NCI-H345 (cell line): ENCODE measurements around the gene FMR1.

Experiments used
- DNase-seq: peaks from one replicate; lab custom pipeline; 2025; lab: John Stamatoyannopoulos, UW

The FMR1 gene

GRCh38 chrX:147911192-147912022, at the start of gene FMR1:
Gene FMR1, plus strand, starts transcription at chrX:147911919. Its CDS starts 261 bp downstream, at chrX:147912180.
- DNase-seq = peak; percentile 92

GRCh38 chrX:147875866-147876596, 35.7 kb upstream of the FMR1 start:
- no peak for DNase-seq

GRCh38 chrX:147876849-147877646, 34.7 kb upstream of the FMR1 start:
- DNase-seq = no peak

- DNase-seq = no peak
These were observed 34.0 kb upstream of the FMR1 start for GRCh38 chrX:147877726-147878125.

GRCh38 chrX:147884958-147885357, 26.8 kb upstream of the FMR1 start:
- DNase-seq = no peak

GRCh38 chrX:147890756-147891155, 21.0 kb upstream of the FMR1 start:
- DNase-seq = no peak

GRCh38 chrX:147891896-147892295, 19.8 kb upstream of the FMR1 start:
- DNase-seq = no peak

- DNase-seq = no peak
These were observed 18.0 kb upstream of the FMR1 start for GRCh38 chrX:147893741-147894140.

- no peak for DNase-seq
These were observed 17.3 kb upstream of the FMR1 start for GRCh38 chrX:147894366-147894963.

- no peak for DNase-seq
These were observed 14.6 kb upstream of the FMR1 start for GRCh38 chrX:147897117-147897516.

- DNase-seq = no peak
These were observed 12.8 kb upstream of the FMR1 start for GRCh38 chrX:147898951-147899350.

GRCh38 chrX:147899379-147900114, 12.2 kb upstream of the FMR1 start:
- DNase-seq = peak; percentile 21

- no peak for DNase-seq
These were observed 11.4 kb upstream of the FMR1 start for GRCh38 chrX:147900349-147900748.

- no peak for DNase-seq
These were observed 10.1 kb upstream of the FMR1 start for GRCh38 chrX:147901461-147902126.

GRCh38 chrX:147902270-147902669, 9.4 kb upstream of the FMR1 start:
- DNase-seq = no peak

- no peak for DNase-seq
These were observed 3.6 kb upstream of the FMR1 start for GRCh38 chrX:147908106-147908505.

GRCh38 chrX:147910607-147911006, 1.1 kb upstream of the FMR1 start:
- DNase-seq = no peak

- DNase-seq = peak; percentile 34
These were observed 528 bp downstream of the FMR1 start for GRCh38 chrX:147912093-147912801.

- DNase-seq = no peak
These were observed 1.9 kb downstream of the FMR1 start for GRCh38 chrX:147913570-147913969.

GRCh38 chrX:147914591-147914990, 2.9 kb downstream of the FMR1 start:
- no peak for DNase-seq
